ENCODE results near the gene SEZ6.

DNA sequence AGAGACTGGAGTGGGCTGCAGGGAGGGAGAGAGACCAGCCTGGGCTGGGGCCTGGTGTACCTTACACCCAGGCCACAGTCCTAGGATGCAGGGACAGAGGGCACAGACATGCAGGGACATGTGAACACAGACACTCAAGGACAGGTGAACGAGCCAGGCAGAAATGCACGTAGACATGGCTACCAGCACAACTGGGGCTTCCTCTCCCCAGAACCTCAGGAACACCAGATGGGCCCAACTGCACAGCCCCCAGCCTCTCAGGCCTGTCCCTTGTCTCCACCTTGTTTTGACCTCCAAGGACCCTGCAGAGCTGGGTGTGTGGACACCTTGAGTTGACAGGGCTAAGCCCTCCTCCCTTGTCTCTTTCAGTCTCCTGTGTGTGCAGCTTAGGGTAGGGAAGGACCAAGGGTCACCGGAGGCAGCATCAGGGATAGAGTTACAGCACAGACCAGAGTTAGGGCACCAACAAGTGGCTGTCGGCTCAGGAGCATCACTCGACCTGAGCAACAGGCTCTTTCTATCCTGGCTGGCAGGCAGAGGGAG lies 9.2 kb downstream of the SEZ6 start:
- no peak for TF ChIP-seq CTCF (IDR thresholded peaks at IDR 0.05)
- TF ChIP-seq POLR2A (IDR thresholded peaks at IDR 0.05): no peak
